ENCODE data around the gene PHKG2.

The PHKG2 gene

DNA sequence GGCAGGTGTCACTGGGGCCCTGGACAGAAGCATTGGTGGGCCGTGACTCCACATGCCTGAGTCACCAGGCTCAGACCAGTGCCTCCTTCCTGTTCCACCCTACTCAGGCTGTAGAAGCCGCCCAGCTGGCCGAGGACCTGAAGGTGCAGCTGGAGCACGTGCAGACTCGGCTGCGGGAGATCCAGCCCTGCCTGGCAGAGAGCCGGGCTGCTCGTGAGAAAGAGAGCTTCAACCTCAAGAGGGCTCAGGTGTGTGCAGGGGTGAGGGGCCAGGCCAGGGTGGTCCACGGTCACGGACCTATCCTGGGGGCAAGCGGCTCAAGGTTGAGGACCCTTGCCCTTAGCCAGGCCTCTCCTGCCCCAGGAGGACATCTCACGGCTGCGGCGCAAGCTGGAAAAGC lies 23.5 kb downstream of the PHKG2 start:
- TF ChIP-seq CTCF (conservative IDR thresholded peaks at IDR 0.05; ENCODE audit: control insufficient read depth, insufficient read depth, low read depth, low read length), result no peak
- DNase-seq (ENCODE audit: low read depth), result no peak

GRCh38 chr16:30773826-30774225 lies 25.6 kb downstream of the PHKG2 start:
- H3K4me3 ChIP-seq (ENCODE audit: control insufficient read depth, low read depth, low read length), result no peak overlapping the region
- DNase-seq (ENCODE audit: low read depth), result no peak
- TF ChIP-seq CTCF (conservative IDR thresholded peaks at IDR 0.05; ENCODE audit: control insufficient read depth, insufficient read depth, low read depth, low read length), result no peak

More for the DNA sequence above, 23.5 kb downstream of the PHKG2 start:
- no peak overlapping the region for H3K4me3 ChIP-seq (ENCODE audit: control insufficient read depth, low read depth, low read length)

DNA sequence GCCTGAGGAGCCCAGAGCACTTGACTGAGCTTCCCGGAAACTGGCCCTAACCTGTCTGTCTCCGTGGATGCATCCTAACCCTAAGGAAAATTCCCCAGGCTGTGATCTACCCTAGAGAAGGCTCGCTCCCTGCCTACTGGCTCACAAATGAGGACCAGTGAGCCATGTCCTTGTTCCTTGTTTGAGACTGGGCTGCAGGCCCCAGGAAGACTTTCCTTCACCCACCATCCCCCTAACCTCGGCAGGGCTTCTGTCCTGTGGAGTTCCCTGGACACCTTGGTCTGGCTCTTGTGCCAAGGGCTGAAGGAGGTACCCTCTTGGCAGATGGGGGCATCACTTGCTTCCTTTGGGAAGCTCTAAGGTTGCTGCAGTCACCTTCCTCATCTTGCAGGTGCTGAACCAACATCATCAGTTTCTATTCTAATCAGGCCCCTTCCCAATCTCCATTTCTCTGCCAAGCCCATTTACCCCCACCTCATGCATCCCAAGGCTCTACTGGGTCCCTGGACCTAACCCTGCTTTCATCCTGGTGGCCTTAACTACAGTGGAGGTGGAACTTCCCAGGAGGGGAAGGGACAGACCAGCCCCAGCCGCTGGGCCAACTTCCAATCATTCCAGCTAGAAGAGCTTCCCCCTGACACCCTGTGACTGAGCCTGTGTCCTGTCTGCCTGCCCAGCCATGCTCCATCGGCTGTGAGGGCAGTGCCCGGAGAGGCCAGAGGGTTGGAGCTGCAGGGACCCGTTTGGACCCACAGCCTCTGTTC lies 26.3 kb downstream of the PHKG2 start:
- TF ChIP-seq CTCF (conservative IDR thresholded peaks at IDR 0.05; ENCODE audit: control insufficient read depth, insufficient read depth, low read depth, low read length), result no peak
- H3K4me3 ChIP-seq (ENCODE audit: control insufficient read depth, low read depth, low read length), result peak overlapping the region; percentile 70
- DNase-seq (ENCODE audit: low read depth), result no peak

DNA sequence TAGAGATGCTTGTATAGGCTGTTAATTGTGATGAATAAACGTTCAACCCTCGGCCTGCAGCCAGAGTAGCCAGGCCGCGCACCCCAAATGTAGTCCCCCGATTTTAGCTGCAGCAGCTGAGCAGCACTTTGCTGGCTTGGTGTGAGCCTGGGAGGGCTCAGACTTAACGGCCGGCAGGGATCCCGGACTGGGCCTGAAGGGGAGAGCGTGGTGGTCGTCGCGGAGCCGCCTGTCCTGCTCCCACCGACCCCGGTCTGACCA lies 26.8 kb downstream of the PHKG2 start:
- DNase-seq (ENCODE audit: low read depth), result no peak

DNA sequence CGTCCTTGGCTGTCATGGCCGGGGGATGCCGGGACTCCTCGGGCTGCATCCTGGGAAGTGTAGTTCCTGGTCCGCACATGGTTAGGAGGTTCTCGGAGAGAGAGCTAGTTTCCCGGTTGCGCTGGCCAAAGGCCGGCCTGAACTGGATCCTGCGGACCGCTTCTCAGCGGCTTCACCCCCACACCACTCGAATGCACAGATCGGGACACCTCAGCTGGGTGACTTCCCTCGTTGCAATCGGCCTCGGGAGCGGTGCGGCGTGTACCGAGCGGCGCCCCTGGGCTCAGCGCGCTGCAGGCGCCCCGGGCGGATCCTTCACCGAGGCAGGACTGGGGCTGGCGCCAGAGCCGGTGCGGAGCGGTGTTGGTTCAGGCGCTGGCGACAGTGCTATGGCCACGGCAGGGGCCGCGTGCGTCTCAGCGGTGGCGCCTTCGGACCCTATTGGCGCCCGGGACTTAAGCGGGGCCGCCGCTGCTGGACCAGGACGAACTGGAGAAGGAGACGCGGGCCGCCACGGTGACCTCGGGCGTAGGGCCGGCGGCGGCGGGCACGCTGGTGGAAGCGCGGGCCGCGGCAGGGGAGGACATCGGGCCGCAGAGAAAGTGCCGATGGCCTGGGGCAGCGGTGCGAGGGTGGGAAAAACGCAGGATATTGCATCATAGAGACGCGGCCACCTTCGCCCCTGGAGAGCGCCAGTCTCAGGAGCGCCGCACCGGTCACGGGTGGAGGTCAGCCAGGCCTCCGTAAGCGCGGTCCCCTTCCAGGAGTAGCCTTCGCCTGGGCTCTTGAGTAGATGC lies 27.4 kb downstream of the PHKG2 start:
- DNase-seq (ENCODE audit: low read depth), result peak; percentile 82
- peak overlapping the region; percentile 70 for H3K4me3 ChIP-seq (ENCODE audit: control insufficient read depth, low read depth, low read length)

More for the DNA sequence above, 26.8 kb downstream of the PHKG2 start:
- H3K4me3 ChIP-seq (ENCODE audit: control insufficient read depth, low read depth, low read length), result peak overlapping the region; percentile 70
- TF ChIP-seq CTCF (conservative IDR thresholded peaks at IDR 0.05; ENCODE audit: control insufficient read depth, insufficient read depth, low read depth, low read length), result no peak

More for the DNA sequence above, 27.4 kb downstream of the PHKG2 start:
- no peak for TF ChIP-seq CTCF (conservative IDR thresholded peaks at IDR 0.05; ENCODE audit: control insufficient read depth, insufficient read depth, low read depth, low read length)
